HUDEP-2 (cell line): ENCODE measurements around the gene ABHD16B.
A peak's percentile ranks its signal among the peaks of the same experiment; 100 is the strongest.
"Not testable (repeated sequence)": the region's sequence is repeated elsewhere in the genome, so short reads cannot be mapped to it uniquely, and the experiment has no call there.

Source experiments
- DNase-seq, 76 experiments: peaks; one replicate each; lab custom pipeline; 2025; ENCODE audit not compliant: unreplicated experiment in 76 of 76; lab: John Stamatoyannopoulos, UW

Gene ABHD16B

DNA sequence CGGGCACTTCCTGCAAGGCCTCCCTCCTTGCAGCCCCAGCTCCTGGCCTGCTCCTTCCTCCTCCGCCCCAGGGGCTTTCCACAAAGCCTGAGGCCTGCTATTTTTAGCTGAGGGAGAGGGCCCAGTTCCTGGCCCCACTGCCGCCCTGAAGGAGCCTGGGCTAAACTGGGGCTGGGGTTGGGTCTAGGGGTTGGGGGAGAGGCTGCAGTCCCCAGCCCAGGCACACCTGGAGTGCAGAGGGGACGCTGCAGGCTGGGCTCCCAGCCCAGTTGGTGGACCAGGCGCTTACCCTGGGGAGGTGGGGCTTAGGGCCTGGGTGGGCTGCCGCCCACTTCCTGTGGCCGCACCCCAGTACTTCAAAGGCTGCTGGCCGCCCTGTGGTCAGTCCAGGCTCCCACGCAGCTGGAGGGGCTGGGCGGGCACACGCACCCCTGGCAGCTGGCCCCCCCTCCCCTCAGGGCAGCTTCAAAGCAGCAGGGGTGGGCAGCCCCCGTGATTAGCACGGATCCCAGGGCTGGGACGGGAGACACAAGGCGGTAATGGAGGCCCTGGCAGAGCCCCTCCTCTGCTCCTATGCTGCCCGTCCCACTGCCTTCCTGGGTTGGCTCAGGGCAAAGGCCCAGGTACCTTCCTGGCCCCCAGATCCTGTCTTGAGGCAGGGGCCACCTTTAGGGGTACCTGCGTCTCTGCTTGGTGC lies 7.1 kb upstream of the ABHD16B start:
- DNase-seq: no peak

GRCh38 chr20:63854766-63855362 lies 6.4 kb upstream of the ABHD16B start:
- DNase-seq: no peak

DNA sequence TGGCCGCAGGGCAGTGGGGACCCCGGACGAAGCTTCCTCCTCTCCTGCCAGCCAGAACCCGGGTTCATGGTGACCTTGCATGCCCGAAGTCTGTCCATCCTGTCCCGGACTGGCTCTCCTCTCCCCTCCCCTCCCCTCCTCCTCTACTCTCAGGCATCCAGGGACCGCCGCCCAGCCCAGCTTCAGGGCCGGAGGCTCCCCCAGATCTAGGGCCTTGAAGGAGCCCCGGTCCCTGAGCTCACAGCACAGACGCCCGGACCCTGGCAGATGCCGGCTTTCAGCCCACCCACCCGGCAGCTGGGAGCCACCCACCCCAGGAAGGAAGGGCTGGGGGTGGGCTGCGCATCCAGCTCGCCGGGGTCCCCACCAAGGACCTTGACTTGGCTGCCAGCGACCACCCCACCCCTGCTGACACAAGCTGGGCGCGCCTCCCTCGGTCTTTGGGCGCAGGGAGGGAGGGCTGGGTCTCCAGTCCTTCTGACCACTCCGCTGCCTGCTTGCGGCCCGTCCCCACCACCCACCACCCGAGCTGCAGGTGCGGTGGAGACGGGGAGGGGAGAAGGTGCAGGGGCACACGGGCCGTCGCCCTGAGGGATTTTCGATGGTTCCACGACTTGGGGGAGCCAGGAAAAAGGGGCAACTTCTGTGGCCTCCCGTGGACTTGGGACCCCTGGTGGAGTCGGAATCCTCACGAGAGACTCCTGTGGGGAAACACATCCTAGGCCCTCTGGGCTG lies 5.8 kb upstream of the ABHD16B start:
- DNase-seq: no peak

- no peak for DNase-seq
Measured at GRCh38 chr20:63856098-63856511, 5.2 kb upstream of the ABHD16B start.

GRCh38 chr20:63857764-63858392 lies 3.4 kb upstream of the ABHD16B start:
- DNase-seq: no peak

DNA sequence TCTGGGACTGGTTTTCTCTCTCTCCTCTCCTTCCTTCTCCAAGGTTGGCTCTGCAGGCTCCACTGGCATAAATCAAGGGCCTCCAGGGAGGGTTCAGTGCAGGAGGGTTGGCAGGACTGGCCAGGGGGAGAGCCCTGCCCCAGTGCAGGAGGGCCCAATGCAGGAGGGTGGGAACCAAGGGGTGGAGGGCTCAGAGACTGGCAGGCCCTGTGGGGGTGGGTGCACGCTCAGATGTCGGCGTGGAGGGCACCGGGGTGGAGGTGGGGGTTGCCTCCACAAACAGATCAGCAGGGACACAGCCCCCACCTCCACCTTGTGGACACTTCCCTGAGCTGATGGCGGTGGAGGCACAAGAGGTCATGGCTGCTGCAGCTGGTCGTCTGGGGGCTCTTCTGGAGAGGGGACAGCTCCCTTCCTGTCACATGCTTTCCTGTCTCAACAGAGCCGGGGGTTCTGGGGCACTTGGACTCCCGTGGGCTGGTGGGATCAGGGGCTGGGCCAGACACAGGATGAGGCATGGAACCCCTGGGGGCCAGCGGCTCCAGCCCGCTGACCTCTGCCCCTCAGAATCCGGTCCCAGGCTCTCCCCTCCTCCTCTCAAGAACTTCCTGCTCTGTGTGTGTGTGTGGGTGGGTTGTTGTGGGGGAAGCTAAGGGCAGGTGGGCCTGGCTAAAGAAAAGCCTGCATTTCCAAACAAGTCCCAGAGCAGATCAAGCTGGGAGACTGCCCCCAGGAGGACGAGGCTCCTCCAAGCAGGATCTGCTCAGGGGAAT lies 2.7 kb upstream of the ABHD16B start:
- DNase-seq: no peak

DNA sequence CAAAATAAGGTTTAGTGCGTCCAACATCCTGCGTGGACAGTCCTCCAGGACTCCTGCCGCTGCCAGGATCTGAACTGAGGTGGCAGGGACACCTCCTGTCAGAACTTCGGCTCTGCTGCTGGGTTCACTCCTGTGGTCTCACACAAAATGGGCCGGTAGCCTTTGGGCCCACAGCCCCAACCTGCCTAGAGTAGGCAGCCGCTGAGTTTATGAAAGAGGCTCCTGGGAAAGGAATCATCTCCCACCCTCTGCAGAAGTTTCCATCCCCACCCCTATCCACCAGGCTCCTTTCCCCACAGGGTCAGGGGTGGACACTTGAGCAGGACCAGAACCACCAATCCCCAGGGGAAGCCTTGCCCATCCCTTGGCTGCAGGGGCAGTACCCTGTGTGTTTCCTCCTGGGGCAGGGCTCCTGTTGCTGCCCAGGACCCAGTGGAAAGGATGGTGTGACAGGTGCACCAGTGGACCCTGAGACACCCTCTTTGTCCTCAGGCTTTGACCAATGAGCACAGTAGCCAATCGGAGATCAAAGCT lies 2.1 kb upstream of the ABHD16B start:
- DNase-seq: no peak

GRCh38 chr20:63860325-63861051 lies 810 bp upstream of the ABHD16B start:
- no peak for DNase-seq

GRCh38 chr20:63861981-63862901 lies 943 bp downstream of the ABHD16B start:
- no peak for DNase-seq

GRCh38 chr20:63863021-63863797 lies 1.9 kb downstream of the ABHD16B start:
- no peak for DNase-seq

DNA sequence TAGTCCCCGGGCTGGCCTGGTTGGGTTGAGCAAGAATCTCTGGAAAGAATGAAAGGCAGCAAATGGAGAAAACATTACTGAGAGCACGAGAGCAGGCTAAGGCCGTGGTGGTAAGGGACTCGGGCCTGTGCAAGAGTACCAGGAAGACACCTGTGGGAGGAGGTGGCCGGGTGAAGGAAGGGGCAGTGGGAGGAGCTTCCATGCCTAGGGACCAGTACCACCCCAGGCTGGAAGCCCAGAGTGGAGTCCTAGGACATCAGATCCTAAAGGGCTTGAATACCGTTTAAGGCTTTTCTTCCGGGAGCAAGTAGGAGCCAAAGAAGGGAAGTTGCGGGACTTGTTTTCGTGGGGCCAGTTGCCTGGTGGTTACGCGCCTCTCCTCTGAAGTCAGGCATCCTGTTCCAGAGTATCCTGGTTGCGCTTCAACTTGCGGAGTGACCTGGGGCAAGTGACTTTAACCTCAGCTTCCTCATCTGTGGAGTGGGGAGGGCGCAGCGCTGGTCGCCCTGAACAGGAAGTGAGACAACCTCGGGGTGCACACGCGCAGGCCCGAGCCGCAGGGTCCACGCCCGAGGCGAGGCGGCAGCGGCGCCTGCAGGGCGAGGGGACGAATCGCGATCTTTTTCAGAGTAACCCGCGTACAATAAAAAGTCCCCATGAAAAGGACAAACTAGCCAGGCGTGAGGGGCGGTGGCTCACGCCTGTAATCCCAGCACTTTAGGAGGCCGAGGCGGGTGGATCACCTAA lies 2.7 kb downstream of the ABHD16B start:
- DNase-seq: peak in 70 of 76 experiments; percentile 3 to 79 (median 54)

DNA sequence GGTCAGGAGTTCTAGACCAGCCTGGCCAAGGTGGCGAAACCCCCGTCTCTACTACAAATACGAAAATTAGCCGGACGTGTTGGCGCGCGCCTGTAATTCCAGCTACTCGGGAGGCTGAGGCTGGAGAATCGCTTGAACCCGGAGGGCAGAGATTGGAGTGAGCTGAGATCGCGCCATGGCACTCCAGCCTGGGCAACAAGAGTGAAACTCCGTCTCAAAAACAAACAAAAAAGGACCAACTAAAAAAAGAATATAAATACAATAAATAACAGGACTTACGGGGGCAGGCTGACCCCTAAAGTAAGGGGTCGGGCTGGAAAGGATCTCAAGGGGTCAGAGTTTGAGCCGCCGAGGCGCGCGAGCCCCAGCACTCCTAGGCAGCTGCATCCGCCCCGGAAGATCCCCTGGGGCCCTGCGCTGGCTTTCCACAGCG lies 3.3 kb downstream of the ABHD16B start:
- DNase-seq: no peak

DNA sequence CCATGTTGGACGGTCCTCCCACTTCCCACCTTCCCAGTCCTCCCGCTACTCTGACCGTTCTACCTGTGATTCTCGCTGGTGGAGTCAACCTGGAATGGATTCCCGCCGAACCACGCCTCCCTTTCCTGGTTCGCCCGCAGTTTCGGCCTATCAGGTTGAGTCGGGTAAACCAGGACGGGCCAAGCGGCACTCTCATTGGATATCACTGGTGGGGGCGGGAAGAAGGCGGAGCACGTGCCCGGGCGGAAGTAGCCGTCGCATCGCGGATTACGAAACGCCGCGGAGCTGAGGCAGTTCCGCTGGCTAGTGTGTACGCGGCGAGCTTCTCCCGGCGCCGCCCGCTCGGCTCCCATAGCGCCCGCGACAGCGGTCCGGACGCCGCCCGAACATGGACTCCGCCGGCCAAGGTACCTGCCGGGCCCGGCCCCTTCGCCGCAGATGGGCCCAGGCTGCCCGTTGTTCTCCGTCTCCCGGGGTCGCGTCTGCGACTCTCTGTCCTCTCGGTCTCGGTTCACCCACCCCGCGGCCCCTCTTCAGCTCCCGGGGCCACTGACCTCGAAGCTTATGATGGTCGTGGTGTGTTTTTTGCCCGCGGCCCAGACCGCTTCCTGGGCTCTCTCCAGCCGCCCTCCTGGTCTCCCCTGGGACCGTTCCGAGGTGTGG lies 3.8 kb downstream of the ABHD16B start, which contains the start of gene TPD52L2:
TSS of gene TPD52L2 (plus strand) at position 293 of the 663 bp plus-strand sequence. CDS start at position 389, 96 bp downstream.
- peak in 75 of 76 experiments; percentile 25 to 99 (median 95) for DNase-seq

- DNase-seq: not testable (repeated sequence)
Measured at GRCh38 chr20:63867042-63867441, 5.7 kb downstream of the ABHD16B start.

DNA sequence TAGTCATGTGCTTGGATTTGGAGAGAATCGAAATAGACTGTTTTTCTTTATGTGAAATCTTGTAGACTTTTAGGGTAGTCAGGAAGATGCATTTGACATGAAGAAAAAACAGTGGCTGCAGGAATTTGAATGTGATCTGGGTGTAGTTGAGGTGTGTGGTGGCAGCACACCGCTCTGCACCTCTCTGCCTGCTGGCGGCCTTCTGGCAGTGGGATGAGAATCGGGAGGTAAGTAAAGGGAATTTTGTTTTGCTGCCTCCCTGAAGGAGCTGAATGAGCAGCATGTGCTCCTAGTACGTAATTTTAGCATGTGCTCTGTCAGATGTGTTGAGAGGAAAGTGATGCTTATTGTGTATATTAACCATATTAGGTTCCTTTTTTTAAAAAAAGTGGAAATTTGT lies 7.0 kb downstream of the ABHD16B start:
- no peak for DNase-seq

- no peak for DNase-seq
Measured at GRCh38 chr20:63873477-63873971, 12.2 kb downstream of the ABHD16B start.
